ENCODE results near the gene ITPKB.

ITPKB gene

GRCh38 chr1:226663327-226663704 lies 75.8 kb downstream of the ITPKB start:
- no peak for DNase-seq

GRCh38 chr1:226662642-226663326 lies 76.3 kb downstream of the ITPKB start:
- DNase-seq, result peak; percentile 86

- DNase-seq, result no peak
Measured at GRCh38 chr1:226661965-226662364, 77.1 kb downstream of the ITPKB start.

- no peak for DNase-seq
Measured at GRCh38 chr1:226661271-226661670, 77.8 kb downstream of the ITPKB start.

GRCh38 chr1:226660410-226661182 lies 78.5 kb downstream of the ITPKB start:
- DNase-seq, result no peak

GRCh38 chr1:226659641-226660040 lies 79.4 kb downstream of the ITPKB start:
- DNase-seq, result no peak

GRCh38 chr1:226659136-226659535 lies 79.9 kb downstream of the ITPKB start:
- no peak for DNase-seq

- DNase-seq, result no peak
Measured at GRCh38 chr1:226658546-226659125, 80.4 kb downstream of the ITPKB start.

GRCh38 chr1:226657895-226658545 lies 81.1 kb downstream of the ITPKB start:
- DNase-seq, result no peak

- peak; percentile 25 for DNase-seq
Measured at GRCh38 chr1:226656601-226657277, 82.3 kb downstream of the ITPKB start.

- no peak for DNase-seq
Measured at GRCh38 chr1:226656201-226656600, 82.9 kb downstream of the ITPKB start.

- DNase-seq, result no peak
Measured at GRCh38 chr1:226655251-226656163, 83.6 kb downstream of the ITPKB start.

GRCh38 chr1:226654668-226655055 lies 84.4 kb downstream of the ITPKB start:
- no peak for DNase-seq

GRCh38 chr1:226654046-226654667 lies 84.9 kb downstream of the ITPKB start:
- no peak for DNase-seq

GRCh38 chr1:226653311-226653921 lies 85.7 kb downstream of the ITPKB start:
- no peak for DNase-seq

- DNase-seq, result no peak
Measured at GRCh38 chr1:226652613-226653012, 86.5 kb downstream of the ITPKB start.

GRCh38 chr1:226651732-226652105 lies 87.4 kb downstream of the ITPKB start:
- DNase-seq, result no peak

GRCh38 chr1:226651041-226651731 lies 87.9 kb downstream of the ITPKB start:
- no peak for DNase-seq

- no peak for DNase-seq
Measured at GRCh38 chr1:226650236-226650841, 88.7 kb downstream of the ITPKB start.

- DNase-seq, result no peak
Measured at GRCh38 chr1:226649780-226650179, 89.3 kb downstream of the ITPKB start.

Measured in NCI-H226 (cell line).